ENCODE data around the gene ATAT1.
A peak's percentile ranks its signal among the peaks of the same experiment; 100 is the strongest.

The ATAT1 gene

GRCh38 chr6:30678964-30679726, 52.5 kb downstream of the ATAT1 start:
- no peaks in the 10 kb centered on the region for H3K27me3 ChIP-seq (ENCODE audit: insufficient read depth, poor library complexity, severe bottlenecking)
- peak overlapping the region; percentile 26 for H3K4me3 ChIP-seq (replicated peaks; ENCODE audit: insufficient read depth, low read length)
- peak in 1 of 2 experiments; percentile 88 for DNase-seq (ENCODE audit: low read depth in 1 of 2, low spot score in 1 of 2)
- H3K27ac ChIP-seq (replicated peaks): no peak overlapping the region
- TF ChIP-seq CTCF (IDR thresholded peaks at IDR 0.05; ENCODE audit: insufficient read depth, low read length): peak; percentile 85
- TF ChIP-seq POLR2AphosphoS5 (IDR thresholded peaks at IDR 0.05; ENCODE audit: low read depth): 0 out of 2 replicates have a peak, but pooled peaks have one; percentile 16
- TF ChIP-seq, protein P1, sequence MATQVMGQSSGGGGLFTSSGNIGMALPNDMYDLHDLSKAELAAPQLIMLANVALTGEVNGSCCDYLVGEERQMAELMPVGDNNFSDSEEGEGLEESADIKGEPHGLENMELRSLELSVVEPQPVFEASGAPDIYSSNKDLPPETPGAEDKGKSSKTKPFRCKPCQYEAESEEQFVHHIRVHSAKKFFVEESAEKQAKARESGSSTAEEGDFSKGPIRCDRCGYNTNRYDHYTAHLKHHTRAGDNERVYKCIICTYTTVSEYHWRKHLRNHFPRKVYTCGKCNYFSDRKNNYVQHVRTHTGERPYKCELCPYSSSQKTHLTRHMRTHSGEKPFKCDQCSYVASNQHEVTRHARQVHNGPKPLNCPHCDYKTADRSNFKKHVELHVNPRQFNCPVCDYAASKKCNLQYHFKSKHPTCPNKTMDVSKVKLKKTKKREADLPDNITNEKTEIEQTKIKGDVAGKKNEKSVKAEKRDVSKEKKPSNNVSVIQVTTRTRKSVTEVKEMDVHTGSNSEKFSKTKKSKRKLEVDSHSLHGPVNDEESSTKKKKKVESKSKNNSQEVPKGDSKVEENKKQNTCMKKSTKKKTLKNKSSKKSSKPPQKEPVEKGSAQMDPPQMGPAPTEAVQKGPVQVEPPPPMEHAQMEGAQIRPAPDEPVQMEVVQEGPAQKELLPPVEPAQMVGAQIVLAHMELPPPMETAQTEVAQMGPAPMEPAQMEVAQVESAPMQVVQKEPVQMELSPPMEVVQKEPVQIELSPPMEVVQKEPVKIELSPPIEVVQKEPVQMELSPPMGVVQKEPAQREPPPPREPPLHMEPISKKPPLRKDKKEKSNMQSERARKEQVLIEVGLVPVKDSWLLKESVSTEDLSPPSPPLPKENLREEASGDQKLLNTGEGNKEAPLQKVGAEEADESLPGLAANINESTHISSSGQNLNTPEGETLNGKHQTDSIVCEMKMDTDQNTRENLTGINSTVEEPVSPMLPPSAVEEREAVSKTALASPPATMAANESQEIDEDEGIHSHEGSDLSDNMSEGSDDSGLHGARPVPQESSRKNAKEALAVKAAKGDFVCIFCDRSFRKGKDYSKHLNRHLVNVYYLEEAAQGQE (IDR thresholded peaks at IDR 0.05; ENCODE audit: insufficient replicate concordance, low read depth): no peak
- TF ChIP-seq GABPA (IDR thresholded peaks at IDR 0.05; ENCODE audit: low read depth): no peak
- peak; percentile 29; the same call in 1 of the 2 replicates for TF ChIP-seq SPI1 (IDR thresholded peaks at IDR 0.05; ENCODE audit: borderline replicate concordance, low read depth)

DNA sequence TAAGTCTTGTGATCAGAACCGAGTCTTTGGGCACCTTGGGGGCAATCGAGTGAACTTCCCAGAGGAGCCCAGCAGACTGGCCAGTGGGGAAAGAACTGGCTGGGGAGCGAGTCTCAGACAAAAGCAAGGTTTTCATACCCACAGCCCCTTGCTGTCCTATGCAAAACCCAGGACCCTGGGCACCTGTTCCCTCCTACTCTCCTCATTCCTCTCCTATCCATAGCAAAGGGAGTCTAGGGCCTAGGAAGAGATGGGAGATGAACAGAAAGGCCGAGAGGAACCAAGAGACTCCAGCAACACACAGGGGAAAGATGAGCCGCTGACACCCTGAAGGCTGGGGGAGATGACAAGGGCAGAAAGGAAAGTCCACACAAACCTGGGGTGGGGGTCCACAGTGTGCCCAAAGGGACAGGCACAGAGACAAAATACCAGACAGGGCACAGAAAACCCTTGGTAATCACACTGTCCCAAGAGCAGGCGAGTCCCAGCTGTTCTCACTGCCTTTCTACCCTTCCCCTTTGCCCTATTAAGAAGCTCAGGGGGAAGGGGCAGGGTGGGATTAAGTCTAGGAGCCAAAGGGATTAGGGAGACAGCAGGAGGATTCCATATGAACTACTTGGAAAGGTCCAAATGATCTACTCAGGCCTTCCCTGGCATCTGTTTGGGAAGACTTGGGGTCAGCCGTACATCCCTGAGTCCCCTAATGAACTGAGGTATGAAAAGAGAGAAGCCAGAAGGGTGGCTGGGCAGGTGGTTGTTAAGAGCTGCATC, 53.3 kb downstream of the ATAT1 start:
- Histone ChIP-seq H3K27ac (replicated peaks) (no peak overlapping the region), H3K27me3 (ENCODE audit: insufficient read depth, poor library complexity, severe bottlenecking) (no peaks in the 10 kb centered on the region), H3K4me3 (replicated peaks; ENCODE audit: insufficient read depth, low read length) (no peak overlapping the region)
- no peak for DNase-seq (ENCODE audit: low read depth in 1 of 2, low spot score in 1 of 2)
- no peak for TF ChIP-seq SPI1 (IDR thresholded peaks at IDR 0.05; ENCODE audit: borderline replicate concordance, low read depth)
- TF ChIP-seq CTCF (IDR thresholded peaks at IDR 0.05; ENCODE audit: insufficient read depth, low read length): no peak
- TF ChIP-seq, protein P1 (IDR thresholded peaks at IDR 0.05; ENCODE audit: insufficient replicate concordance, low read depth): no peak

DNA sequence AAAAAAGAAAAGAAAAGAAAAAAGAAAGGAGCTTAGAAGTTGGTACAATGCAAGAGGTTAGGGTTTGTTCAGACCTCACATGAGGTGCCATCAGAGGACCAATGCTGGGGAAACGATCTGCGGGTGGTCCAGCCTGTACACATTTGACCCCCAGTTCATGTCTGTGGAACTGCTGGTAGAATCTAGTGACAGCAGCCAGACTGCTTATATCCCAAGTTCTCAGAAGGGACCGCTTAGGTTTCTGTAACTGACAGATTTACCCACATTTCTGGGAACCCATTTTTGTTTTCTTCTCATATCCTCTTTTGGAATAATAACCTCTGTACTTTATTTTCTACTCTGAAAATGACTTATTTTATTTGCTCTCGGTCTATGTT, 55.1 kb downstream of the ATAT1 start:
- TF ChIP-seq POLR2AphosphoS5 (IDR thresholded peaks at IDR 0.05; ENCODE audit: low read depth) (no peak), CTCF (IDR thresholded peaks at IDR 0.05; ENCODE audit: insufficient read depth, low read length) (no peak), GABPA (IDR thresholded peaks at IDR 0.05; ENCODE audit: low read depth) (no peak), SPI1 (IDR thresholded peaks at IDR 0.05; ENCODE audit: borderline replicate concordance, low read depth) (no peak)
- TF ChIP-seq, protein P1 (IDR thresholded peaks at IDR 0.05; ENCODE audit: insufficient replicate concordance, low read depth): no peak

More for the DNA sequence above, 55.1 kb downstream of the ATAT1 start:
- Histone ChIP-seq H3K27ac (replicated peaks) (peak overlapping the region; percentile 94), H3K4me3 (replicated peaks; ENCODE audit: insufficient read depth, low read length) (peak overlapping the region; percentile 60), H3K27me3 (ENCODE audit: insufficient read depth, poor library complexity, severe bottlenecking) (no peaks in the 10 kb centered on the region)
- DNase-seq (ENCODE audit: low read depth in 1 of 2, low spot score in 1 of 2): no peak

Data from HL-60 (cell line).